HG03460 (cell line): Measurements from ENCODE around the gene OR2T2.
"Not testable (repeated sequence)": the region's sequence is repeated elsewhere in the genome, so short reads cannot be mapped to it uniquely, and the experiment has no call there.

Experiments
- ATAC-seq: cut with Tn5 transposase; IDR thresholded peaks from one replicate; pipeline ENCODE4 v1.9.1; 2021; ENCODE audit not compliant: unreplicated experiment

OR2T2 gene

DNA sequence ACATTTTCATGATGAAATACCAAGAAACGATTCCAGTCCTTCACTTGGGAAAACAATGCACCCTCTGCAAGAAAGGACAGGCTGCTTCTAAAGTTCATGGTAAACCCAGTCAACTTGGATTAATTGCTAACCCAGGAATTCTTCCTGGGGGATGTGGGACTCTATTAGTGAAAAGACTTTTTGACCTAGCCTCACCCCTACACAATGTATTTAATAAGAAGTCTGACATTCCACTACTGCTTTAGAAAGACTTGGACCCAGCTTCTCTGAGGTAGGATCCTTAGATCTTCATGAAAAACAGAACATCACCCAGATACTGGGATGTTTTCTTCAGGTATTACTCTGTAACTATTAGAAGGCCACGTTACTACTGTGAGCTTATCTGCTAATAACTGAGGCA is at the start of gene OR2T2:
OR2T2 (plus strand) TSS at position 239 of the 400 bp plus-strand sequence. CDS start 7,161 bp downstream, outside the sequence.
- ATAC-seq: not testable (repeated sequence)

DNA sequence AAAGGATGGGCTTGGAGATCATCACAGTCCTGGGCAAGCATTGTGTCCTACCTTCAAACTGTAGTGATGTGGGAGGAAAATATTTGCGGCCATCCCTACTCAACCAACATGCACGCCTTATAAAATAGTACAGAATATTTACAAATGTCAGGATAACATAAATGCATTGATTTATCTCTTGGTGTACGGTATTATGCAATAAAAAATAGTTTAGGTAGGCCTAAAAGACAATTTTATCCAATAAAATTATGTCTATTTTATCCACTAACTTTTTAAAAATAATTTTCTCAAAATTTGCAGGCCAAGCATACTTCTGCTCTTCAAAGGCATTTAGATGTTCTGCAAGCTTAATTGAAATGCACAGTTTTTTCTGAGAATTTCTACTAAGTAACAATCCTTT is 42.7 kb upstream of the OR2T2 start, which contains the start of gene OR2T1:
OR2T1 (plus strand) TSS at position 301 of the 400 bp plus-strand sequence. CDS start 3,100 bp downstream, outside the sequence.
- no peak for ATAC-seq

DNA sequence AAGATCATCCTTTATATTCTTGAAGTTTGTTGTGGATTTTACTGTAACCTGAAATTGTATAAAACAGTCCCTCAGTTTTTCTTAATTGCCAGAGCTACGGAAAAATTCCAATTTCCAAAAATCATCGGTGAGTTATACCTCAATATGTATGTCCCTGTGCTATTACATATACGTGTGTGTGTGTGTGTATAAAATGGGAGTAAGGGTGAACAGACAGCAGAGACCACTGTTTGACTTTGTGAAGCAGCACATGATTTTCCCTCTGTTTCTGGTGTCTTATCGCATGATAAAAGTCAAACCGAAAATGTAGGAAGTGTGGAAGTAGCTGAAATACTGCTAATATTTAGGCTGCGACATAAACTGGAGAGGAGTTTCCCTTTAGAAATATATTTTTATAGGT is 41.4 kb upstream of the OR2T2 start:
- no peak for ATAC-seq

DNA sequence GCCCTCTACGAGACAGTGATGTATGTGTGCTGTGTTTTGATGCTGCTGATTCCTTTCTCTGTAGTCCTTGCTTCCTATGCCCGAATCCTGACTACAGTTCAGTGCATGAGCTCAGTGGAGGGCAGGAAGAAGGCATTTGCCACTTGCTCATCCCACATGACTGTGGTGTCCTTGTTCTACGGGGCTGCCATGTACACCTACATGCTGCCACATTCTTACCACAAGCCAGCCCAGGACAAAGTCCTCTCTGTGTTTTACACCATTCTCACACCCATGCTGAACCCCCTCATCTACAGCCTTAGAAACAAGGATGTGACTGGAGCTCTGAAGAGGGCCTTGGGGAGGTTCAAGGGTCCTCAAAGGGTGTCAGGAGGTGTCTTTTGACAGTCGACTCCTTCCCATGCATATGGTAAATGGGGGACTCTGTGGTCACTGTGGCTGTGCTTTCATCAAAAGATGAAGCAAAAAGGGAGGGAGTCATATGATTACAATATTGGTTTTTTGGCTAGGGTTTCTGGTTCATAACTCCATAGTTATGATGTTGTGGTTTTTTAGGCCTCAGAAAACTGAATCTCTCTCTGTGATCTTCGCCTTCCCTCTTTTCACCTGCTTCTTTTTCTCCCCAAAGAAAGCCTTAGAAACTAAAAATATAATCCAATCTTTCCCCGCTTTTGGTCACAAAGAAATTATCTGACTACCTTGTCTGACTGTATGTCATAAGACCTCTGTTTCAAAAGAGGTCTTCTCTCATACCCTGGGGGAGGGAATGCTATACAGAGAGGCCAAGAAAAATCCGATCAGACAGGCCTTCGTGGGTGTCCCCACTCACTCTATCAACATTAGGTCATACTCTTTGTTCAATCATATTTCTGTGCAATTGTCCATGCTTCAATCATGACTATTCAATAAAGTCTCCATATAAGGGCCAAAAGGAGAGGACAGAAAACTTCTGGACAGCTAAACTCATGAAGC is 38.4 kb upstream of the OR2T2 start:
- peak; percentile 44 for ATAC-seq

DNA sequence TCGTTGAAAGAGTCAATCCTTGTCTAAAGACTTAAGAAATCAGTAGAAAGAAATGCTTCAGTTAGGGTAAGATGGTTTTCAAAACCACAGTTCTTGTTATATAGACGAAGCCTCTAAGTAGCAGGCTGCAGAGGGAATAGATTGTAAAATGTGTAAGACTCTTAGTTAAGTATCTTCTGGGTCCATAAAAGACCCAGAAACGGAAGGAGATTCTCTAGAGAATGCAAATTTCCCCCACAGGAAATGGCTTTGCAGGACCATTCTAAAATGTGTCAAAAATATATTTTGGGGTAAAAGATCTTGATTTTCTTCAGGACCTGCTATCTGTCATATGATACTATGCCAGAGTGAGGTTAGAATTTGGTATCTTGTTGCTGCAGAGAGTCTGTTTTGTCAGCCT is 29.2 kb upstream of the OR2T2 start:
- no peak for ATAC-seq

DNA sequence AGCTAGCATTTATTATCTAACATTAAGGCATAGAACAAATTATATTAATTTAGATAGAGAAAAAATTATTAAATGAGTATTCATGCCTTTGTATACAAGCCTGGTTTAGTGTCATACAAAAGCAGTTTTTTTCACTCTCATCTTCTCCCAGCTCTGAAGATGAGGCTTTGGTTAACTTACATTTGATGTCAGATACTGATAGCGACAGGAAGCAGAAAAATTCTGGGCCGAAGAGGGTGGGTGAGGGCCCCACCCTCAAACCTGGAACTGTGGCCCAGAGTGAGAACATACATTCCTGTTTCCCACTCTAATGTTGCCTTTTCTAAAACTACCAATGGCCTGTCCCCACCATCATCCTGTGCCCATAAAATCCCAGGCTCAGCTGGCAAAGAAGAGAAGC is 27.6 kb upstream of the OR2T2 start:
- no peak for ATAC-seq

DNA sequence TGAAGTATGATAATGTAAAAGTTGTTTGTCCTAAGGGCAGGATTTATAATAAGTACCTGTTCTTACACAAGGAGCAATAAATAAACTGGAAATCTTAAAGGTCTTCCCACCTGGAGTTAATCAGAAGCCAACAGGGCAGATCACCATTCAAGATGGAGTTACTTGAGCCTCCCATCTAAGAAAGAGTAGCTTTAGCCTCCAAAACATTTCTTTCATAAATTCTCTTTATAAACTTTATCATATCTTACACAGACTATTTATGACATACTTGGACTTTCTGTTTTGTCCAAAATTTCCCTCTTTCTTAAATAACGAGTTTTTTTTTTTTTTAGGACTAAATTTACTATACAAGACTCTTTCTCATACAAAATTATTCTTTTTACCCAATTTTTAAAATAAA is 24.1 kb upstream of the OR2T2 start:
- no peak for ATAC-seq

DNA sequence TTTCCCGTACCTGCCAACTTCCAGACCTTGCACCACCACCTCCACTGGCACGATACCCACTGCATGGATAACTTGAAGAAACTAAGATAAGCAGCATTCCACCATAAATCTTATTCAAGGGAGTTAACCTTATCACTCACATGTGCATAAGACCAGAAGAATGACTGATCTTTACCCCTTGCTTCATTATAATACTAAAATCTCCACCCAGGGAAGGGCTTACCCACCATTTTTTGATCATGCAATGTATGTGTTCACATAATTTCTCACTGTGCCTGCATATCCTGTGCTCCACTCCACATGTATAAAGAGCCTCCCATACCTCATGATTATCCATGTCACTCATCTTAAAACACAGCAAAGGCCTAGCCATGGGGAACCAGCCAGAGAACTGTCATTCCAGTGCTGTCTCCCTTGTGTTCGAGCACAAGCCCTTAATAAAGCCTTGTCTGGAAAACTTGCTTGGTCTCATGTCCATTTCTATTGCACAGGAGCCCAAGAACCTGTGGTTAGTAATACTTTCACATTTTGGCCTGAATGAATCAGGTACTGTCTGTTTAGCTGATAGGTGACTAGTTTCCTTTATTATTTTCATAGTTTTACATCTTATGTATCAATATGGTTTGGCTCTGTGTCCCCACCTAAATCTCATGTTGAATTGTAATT is 17.8 kb upstream of the OR2T2 start:
- ATAC-seq: peak; percentile 24

GRCh38 chr1:248428192-248428533 is 17.3 kb upstream of the OR2T2 start:
- ATAC-seq: peak; percentile 85

- not testable (repeated sequence) for ATAC-seq
Measured at GRCh38 chr1:248431683-248432082, 13.8 kb upstream of the OR2T2 start.

GRCh38 chr1:248432201-248432600 is 13.2 kb upstream of the OR2T2 start:
- ATAC-seq: peak; percentile 49

DNA sequence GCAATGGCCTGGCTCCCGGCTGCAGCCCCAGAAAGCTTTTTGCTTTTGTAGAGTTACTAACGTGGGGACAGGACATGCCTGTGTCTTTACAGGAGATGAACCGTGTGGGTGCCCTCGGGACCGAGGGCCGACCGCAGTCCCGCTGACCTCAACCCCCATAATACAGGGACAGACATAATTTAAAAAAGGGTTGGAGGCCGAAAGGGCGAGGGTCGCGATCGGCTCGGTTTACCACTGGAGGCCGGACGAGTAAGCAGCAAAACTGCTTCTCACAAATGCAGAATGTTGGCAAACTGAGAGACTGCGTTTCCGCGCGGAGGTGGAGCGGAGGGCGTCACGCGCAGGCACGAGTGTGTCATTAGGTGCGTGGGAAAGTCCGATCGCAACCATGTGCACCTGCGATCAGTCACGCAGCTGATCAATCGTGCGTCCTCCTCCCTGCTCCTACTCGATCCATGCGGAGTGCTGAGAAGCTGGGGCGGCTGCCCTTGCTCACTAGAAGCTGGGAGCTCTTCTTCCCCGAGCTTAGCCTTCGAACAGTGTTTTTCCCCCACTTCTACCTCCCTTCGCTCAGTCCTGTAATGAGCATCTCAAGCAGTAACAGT is 11.5 kb upstream of the OR2T2 start:
- ATAC-seq: not testable (repeated sequence)

GRCh38 chr1:248434913-248435312 is 10.5 kb upstream of the OR2T2 start:
- not testable (repeated sequence) for ATAC-seq

GRCh38 chr1:248436303-248436702 is 9.1 kb upstream of the OR2T2 start:
- peak; percentile 43 for ATAC-seq

- not testable (repeated sequence) for ATAC-seq
Measured at GRCh38 chr1:248438668-248439067, 6.8 kb upstream of the OR2T2 start.

DNA sequence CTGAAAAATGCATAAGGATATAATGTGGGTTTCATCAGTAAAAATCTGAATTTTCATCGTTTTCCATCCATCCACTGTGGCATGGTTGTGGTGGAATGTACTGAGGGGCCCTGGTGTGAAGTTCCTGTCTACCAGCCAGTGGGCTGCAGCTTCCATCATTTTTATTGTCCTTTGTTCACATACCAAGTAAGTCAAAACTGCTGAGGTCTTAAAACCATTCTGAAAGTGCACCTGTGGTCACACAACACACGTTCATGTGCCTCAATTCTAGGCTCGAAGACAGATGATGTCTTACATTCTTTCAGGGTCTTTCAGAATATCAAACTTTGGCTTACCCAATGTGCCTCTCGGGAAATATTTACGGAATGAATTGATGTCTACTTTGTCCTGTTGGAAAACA is 6.2 kb upstream of the OR2T2 start:
- not testable (repeated sequence) for ATAC-seq

DNA sequence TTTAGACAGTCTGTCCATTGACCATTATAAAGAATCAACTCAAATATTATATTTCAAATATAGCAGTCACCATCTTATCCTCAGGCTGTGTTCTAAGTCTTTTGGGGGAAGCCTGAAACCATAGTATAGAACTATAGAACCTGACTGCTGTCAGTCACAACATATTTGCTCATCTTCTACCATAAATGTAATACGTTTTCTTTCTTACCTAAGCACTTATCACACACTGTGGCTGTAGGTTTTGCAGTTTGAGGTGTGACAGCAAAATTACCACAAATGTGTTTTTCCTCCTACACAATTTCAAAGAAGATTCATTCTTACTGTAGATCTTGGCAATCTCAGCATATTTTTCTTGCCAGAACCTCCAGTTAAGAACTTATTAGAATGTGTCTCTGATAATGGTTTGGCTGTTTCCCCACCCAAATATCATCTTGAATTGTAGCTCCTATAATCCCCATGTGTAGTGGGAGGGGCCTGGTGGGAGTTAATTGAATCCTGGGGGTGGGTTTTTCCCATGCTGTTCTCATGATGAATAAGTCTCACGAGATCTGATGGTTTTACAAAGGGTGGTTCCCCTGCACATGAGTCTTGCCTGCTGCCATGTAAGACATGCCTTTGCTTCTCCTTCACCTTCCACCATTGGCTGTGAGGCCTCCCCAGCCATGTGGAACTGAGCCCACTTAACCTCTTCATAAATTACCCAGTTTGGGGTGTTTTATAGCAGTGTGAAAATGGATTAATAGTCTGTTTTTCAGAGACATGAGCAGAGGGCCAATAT is 2.7 kb upstream of the OR2T2 start:
- not testable (repeated sequence) for ATAC-seq

DNA sequence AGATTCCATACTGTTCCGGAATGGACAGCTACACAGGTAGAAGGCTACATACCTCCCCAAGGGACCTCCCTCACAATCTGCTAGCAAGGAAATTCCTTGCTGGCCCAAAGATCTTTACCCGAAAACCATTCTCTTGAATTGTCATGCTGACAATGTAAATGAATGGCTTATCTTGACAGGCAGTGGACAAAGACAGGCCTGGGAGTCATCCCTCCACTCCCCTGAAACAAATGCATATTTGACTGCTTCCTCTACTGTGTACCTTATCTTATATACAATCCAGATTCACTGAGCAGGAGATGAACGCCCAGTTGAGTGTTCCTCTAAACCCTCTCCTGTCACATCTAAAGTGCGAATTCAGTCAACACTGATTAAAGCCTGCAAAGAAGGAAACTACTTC is 834 bp upstream of the OR2T2 start:
- ATAC-seq: not testable (repeated sequence)

DNA sequence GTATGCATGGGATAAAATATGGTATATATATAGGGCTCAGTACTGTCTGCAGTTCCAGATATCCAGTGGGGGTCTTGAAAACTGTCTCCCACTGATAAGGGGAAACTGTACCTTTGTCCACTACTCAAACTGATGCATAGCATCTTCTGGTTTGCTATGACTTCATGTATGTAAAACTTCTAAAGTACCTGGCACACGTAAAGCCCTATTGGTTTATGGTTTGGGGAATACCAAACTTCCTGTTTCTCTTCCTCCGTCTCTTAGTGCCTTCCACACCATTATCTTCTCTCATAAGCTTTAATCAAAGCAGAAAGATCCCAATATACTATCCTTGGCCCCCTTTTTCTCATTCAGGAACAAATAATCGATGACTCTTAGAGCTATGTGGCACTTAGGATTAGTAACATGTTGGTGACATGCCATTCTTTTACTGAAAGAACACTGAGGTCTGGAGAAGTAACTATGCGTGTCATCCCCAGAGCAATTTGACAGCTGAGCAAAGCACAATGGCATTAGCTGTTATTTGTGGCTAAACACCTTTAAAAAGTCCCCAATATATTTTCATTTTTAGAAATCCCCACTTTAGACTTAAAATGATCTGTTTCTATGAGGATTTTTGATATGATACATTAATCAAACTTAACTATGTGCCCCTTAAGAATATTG is 3.1 kb downstream of the OR2T2 start:
- ATAC-seq: peak; percentile 52

DNA sequence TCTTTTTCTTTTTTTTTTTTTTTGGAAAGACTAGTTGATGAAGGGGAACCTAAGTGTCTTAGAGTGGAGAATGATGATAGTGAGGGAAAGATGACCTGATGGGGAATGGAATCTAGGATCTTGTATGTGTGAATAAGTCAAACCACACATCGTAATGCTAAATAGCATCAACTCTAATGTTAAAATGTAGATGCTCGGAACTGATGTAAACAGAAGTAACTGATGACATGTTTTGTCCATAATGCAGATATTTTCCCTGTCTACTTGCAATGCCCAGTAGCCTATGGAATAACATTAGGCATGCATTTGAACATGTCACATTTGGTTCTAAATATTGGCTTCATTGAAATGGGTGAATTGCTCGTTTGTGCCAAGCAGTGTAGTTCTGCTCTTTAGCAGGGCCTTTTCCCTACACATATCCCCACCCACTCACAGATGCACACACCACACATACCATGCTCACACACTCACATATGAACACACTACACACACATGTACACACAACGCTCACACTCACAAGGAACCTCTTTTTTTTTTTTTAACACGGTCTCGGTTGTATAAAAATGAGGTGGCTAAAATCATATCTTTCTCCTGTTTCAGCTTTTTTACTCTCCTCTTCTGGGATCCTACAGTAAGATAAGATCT is 4.5 kb downstream of the OR2T2 start:
- ATAC-seq: peak; percentile 6
